PC-9 (cell line): ENCODE measurements around the gene LATS2. TPM values are rescaled to one million over a fixed set of nuclear protein-coding genes. Genes with fewer than 3 reads are reported as not detected.

Source experiments
- BruUV-seq: library from RNA; stranded (reverse); fragments of 400-500 nt; replicated peaks from 2 replicates; lab custom pipeline; 2021; lab: Mats Ljungman, UMichigan
- CTCF ChIA-PET: fragments of 300-600 bp; sonication (Branson Sonifier 250); formaldehyde crosslinking; loops from one replicate; lab custom pipeline; 2022; ENCODE audit warnings: antibody characterized with exemption; lab: Charles Lee
- POLR2A ChIA-PET: fragments of 300-600 bp; sonication (Branson Sonifier 250); formaldehyde crosslinking; loops from one replicate; lab custom pipeline; 2022; ENCODE audit warnings: antibody characterized with exemption; ENCODE audit not compliant: unreplicated experiment; lab: Charles Lee
- DNase-seq, 2 experiments: peaks; one replicate each; pipeline versions ENCODE4 v3.0.0 to v3.0.0-alpha.2; 2015 to 2022; ENCODE audit warnings: mixed read lengths in 1 of 2
- H2AFZ ChIP-seq: fragments of 200-600 bp; sonication (generic); 2 replicates; pipeline ENCODE4 v1.8.1; 2017; ENCODE audit warnings: antibody characterized with exemption
- H3F3A ChIP-seq: fragments of 200-600 bp; sonication (generic); 2 replicates; pipeline ENCODE4 v1.8.1; 2017; ENCODE audit warnings: antibody characterized with exemption, mild to moderate bottlenecking, low read depth; ENCODE audit not compliant: insufficient read depth
- H3K27ac ChIP-seq: fragments of 200-600 bp; sonication (generic); 2 replicates; pipeline ENCODE4 v1.6.1; 2016; ENCODE audit warnings: mixed run types
- H3K27me3 ChIP-seq: fragments of 200-600 bp; sonication (generic); 2 replicates; pipeline ENCODE4 v1.6.1; 2016; ENCODE audit warnings: low read depth, mixed run types; ENCODE audit not compliant: insufficient read depth
- H3K36me3 ChIP-seq: fragments of 200-600 bp; sonication (generic); 2 replicates; pipeline ENCODE4 v1.6.1; 2016; ENCODE audit warnings: low read depth, mixed run types
- H3K4me1 ChIP-seq: fragments of 200-600 bp; sonication (generic); replicated peaks from 2 replicates; pipeline ENCODE4 v1.6.1; 2016; ENCODE audit warnings: mixed run types; ENCODE audit not compliant: insufficient read depth
- H3K4me2 ChIP-seq: fragments of 200-600 bp; sonication (generic); 2 replicates; pipeline ENCODE4 v1.6.1; 2017; ENCODE audit warnings: mixed run types
- H3K4me3 ChIP-seq: fragments of 200-600 bp; sonication (generic); 2 replicates; pipeline ENCODE4 v1.6.1; 2016; ENCODE audit warnings: mixed run types
- H3K79me2 ChIP-seq: fragments of 200-600 bp; sonication (generic); 2 replicates; pipeline ENCODE4 v1.6.1; 2017; ENCODE audit warnings: low read depth, mixed run types
- H3K9me2 ChIP-seq: fragments of 200-600 bp; sonication (generic); 2 replicates; pipeline ENCODE4 v1.8.1; 2017; ENCODE audit warnings: mild to moderate bottlenecking; ENCODE audit not compliant: insufficient read depth
- H3K9me3 ChIP-seq: fragments of 200-600 bp; sonication (generic); 2 replicates; pipeline ENCODE4 v1.8.1; 2016; ENCODE audit warnings: low read depth; ENCODE audit not compliant: insufficient read depth
- H4K20me1 ChIP-seq: fragments of 200-600 bp; sonication (generic); 2 replicates; pipeline ENCODE4 v1.8.1; 2017; ENCODE audit not compliant: insufficient read depth
- EZH2 ChIP-seq: fragments of 200-600 bp; sonication (generic); IDR thresholded peaks from 2 replicates; pipeline ENCODE4 v1.8.0; 2017; ENCODE audit warnings: antibody characterized with exemption, low read depth
- intact Hi-C: fragments of 100-400 bp; cut with micrococcal nuclease; formaldehyde crosslinking; loops from one replicate; pipeline ENCODE4 v1.10.0; 2022; ENCODE audit not compliant: unreplicated experiment
- total RNA-seq: library from RNA; stranded (reverse); gene quantifications from 2 replicates; pipeline ENCODE4 v1.2.3, GENCODE V29; 2021
- TF ChIP-seq, protein P1 (sequence below): fragments of 200-600 bp; sonication (generic); conservative IDR thresholded peaks from 2 replicates; pipeline ENCODE4 v1.6.1; 2017; ENCODE audit warnings: mixed run types, antibody characterized with exemption, mild to moderate bottlenecking, moderate library complexity

Gene LATS2
- total RNA-seq, 1 experiment from 2014 or later: 12.3 TPM

DNA sequence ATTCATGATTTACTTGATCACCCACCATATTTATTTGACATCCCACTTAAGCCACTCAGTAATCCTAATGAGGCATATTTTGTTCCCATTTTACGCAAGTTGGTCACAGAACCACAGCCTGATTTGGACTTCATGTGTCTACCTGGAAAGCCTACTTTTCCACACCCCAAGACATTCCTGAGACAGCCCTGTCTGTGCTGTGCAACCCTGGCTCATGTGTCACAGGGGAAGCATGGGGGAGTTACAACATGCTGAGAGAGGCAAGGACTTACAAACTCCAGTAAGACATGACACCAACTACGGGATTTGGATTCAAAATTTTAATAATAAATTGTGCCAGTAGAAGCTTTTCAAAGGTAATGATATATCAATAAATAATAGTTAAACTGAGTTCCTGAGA lies 88.7 kb downstream of the LATS2 start:
- no peaks in the 10 kb centered on the region for H3K79me2 ChIP-seq
- no peaks in the 10 kb centered on the region for H3K27me3 ChIP-seq
- no peaks in the 10 kb centered on the region for H3K9me3 ChIP-seq
- no peak overlapping the region for H2AFZ ChIP-seq
- H3K4me2 ChIP-seq: no peak overlapping the region
- no peaks in the 10 kb centered on the region for H4K20me1 ChIP-seq
- H3K4me3 ChIP-seq: no peak overlapping the region
- peaks cover 4% of the 10 kb centered on the region; the same call in 1 of the 2 replicates for H3K36me3 ChIP-seq
- intact Hi-C loops: no loop called here
- H3K4me1 ChIP-seq: no peaks in the 10 kb centered on the region
- H3F3A ChIP-seq: 0 out of 2 replicates have a peak, but pooled peaks cover 6% of the 10 kb centered on the region
- no peaks in the 10 kb centered on the region for H3K9me2 ChIP-seq
- H3K27ac ChIP-seq: no peak overlapping the region
- BruUV-seq: no TSS peak
- ChIA-PET CTCF (interaction anchor here (0.6 kb wide), 1 partner anchor 506 kb away, joined by 4 read pairs; no protein-coding TSS in a partner anchor), POLR2A (no interaction called here)
- no peak for DNase-seq
- no peak for TF ChIP-seq EZH2
- TF ChIP-seq, protein P1, sequence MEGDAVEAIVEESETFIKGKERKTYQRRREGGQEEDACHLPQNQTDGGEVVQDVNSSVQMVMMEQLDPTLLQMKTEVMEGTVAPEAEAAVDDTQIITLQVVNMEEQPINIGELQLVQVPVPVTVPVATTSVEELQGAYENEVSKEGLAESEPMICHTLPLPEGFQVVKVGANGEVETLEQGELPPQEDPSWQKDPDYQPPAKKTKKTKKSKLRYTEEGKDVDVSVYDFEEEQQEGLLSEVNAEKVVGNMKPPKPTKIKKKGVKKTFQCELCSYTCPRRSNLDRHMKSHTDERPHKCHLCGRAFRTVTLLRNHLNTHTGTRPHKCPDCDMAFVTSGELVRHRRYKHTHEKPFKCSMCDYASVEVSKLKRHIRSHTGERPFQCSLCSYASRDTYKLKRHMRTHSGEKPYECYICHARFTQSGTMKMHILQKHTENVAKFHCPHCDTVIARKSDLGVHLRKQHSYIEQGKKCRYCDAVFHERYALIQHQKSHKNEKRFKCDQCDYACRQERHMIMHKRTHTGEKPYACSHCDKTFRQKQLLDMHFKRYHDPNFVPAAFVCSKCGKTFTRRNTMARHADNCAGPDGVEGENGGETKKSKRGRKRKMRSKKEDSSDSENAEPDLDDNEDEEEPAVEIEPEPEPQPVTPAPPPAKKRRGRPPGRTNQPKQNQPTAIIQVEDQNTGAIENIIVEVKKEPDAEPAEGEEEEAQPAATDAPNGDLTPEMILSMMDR: no peak

DNA sequence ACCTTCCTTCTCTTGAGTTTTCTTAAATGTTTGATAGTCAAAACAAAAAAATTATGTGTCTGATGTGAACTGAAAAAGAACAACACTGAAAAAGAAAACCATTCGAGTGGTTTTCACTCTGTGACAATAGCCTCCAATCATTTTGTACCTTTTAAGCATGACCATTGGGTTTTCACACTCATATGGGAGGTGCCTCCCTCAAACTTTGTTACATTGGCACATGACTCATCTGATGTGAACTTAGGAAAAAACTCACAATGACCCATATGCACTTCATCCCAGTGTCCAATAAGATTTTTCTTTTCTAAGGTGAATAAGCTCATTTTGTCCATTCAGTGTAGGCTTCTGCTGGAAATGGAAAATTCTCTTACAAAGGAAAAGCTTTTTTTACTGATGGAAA lies 92.2 kb downstream of the LATS2 start:
- no peaks in the 10 kb centered on the region for H3K9me3 ChIP-seq
- H3K4me3 ChIP-seq: no peak overlapping the region
- no peaks in the 10 kb centered on the region for H3K4me1 ChIP-seq
- no peaks in the 10 kb centered on the region for H3K36me3 ChIP-seq
- H3K4me2 ChIP-seq: no peak overlapping the region
- H3F3A ChIP-seq: 0 out of 2 replicates have a peak, but pooled peaks cover 6% of the 10 kb centered on the region
- H3K9me2 ChIP-seq: no peaks in the 10 kb centered on the region
- TF ChIP-seq, protein P1: no peak
- no peak for TF ChIP-seq EZH2
- CTCF ChIA-PET: no interaction called here
- BruUV-seq: no TSS peak
- H3K79me2 ChIP-seq: no peaks in the 10 kb centered on the region
- intact Hi-C loops: no loop called here
- H2AFZ ChIP-seq: no peak overlapping the region
- peak in 1 of 2 experiments; percentile 36 for DNase-seq
- H3K27ac ChIP-seq: no peak overlapping the region
- POLR2A ChIA-PET: no interaction called here
- no peaks in the 10 kb centered on the region for H4K20me1 ChIP-seq
- H3K27me3 ChIP-seq: no peaks in the 10 kb centered on the region

DNA sequence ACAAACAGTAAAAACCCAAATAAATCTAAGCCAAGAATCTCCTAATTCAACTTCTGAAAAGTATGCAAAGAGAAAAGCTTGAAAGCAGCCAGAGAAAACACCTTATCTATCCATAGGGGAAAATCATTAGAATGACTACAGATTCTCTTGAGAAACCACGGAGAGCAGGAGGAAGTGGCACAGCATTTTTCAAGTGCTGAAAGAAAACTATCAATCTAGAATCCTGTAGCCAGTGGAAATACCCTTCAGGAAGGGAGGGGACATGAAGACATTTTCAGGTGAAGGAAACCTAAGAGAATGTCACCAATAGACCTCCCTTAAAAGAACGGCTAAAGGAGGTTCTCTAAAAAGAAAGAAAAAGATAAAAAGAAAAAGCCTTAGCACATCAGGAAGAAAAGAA lies 92.6 kb downstream of the LATS2 start:
- H3K27me3 ChIP-seq: no peaks in the 10 kb centered on the region
- H4K20me1 ChIP-seq: no peaks in the 10 kb centered on the region
- TF ChIP-seq, protein P1: no peak
- TF ChIP-seq EZH2: no peak
- H3K9me2 ChIP-seq: no peaks in the 10 kb centered on the region
- no peaks in the 10 kb centered on the region for H3K36me3 ChIP-seq
- no peaks in the 10 kb centered on the region for H3K9me3 ChIP-seq
- H3K4me2 ChIP-seq: no peak overlapping the region
- H3F3A ChIP-seq: 0 out of 2 replicates have a peak, but pooled peaks cover 6% of the 10 kb centered on the region
- no peak overlapping the region for H2AFZ ChIP-seq
- CTCF ChIA-PET: no interaction called here
- H3K27ac ChIP-seq: no peak overlapping the region
- no peaks in the 10 kb centered on the region for H3K79me2 ChIP-seq
- POLR2A ChIA-PET: no interaction called here
- no peak for DNase-seq
- H3K4me3 ChIP-seq: no peak overlapping the region
- no peaks in the 10 kb centered on the region for H3K4me1 ChIP-seq
- intact Hi-C loops: no loop called here
- BruUV-seq: no TSS peak
